ENCODE measurements around the gene NKX6-2.

DNA sequence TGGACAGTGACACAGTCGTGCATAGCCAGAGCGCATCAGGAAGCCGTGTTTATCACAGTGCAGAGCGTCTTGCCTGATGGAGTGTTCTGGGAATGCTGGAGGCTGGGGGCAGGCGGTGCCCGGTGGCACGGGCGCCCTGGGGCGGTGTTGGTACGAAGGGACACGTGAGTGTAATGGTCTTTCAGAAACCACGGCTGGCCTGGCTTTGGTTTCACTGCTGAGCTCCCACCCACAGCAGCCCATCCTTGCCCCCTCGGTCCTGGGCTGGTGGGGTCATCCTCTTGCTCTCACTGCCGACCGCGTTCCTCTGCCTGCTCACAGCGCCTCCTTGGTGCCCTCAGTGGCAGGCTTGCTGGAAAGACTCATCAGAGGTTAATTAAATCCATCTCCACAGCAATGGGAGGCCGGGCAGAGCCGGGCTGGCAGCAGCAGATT is 50.6 kb downstream of the NKX6-2 start:
- TF ChIP-seq, protein P1, sequence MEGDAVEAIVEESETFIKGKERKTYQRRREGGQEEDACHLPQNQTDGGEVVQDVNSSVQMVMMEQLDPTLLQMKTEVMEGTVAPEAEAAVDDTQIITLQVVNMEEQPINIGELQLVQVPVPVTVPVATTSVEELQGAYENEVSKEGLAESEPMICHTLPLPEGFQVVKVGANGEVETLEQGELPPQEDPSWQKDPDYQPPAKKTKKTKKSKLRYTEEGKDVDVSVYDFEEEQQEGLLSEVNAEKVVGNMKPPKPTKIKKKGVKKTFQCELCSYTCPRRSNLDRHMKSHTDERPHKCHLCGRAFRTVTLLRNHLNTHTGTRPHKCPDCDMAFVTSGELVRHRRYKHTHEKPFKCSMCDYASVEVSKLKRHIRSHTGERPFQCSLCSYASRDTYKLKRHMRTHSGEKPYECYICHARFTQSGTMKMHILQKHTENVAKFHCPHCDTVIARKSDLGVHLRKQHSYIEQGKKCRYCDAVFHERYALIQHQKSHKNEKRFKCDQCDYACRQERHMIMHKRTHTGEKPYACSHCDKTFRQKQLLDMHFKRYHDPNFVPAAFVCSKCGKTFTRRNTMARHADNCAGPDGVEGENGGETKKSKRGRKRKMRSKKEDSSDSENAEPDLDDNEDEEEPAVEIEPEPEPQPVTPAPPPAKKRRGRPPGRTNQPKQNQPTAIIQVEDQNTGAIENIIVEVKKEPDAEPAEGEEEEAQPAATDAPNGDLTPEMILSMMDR (IDR thresholded peaks at IDR 0.05) = no peak
- TF ChIP-seq POLR2AphosphoS5 (IDR thresholded peaks at IDR 0.05) = no peak

Data from gastroesophageal sphincter (tissue), 3 donors.